ENCODE results near the gene TRIM48.
"Not testable (repeated sequence)": the region's sequence is repeated elsewhere in the genome, so short reads cannot be mapped to it uniquely, and the experiment has no call there.

TRIM48 gene, protein sequence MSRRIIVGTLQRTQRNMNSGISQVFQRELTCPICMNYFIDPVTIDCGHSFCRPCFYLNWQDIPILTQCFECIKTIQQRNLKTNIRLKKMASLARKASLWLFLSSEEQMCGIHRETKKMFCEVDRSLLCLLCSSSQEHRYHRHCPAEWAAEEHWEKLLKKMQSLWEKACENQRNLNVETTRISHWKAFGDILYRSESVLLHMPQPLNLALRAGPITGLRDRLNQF

DNA sequence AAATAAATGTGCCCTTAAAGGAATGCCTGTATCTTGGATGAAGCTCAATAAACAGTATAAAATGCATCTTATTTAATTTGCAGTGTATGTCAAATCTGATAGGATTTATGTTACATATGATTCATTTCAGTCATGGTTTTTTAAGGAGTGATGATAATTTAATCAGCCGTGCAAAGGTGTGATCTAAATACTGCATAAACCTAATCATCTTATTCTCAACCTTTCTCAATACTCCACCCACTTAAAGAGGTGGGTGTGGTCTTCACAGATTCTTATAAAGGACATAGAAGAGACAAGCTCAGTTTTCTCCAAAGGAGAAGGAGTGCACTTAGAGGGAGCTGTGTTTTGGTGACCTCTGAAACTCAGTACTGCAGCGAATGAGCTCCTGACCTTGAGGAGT lies at the start of gene TRIM48:
Gene TRIM48, plus strand, starts transcription at position 301 of the 400 bp plus-strand sequence. CDS start 113 bp downstream, outside the sequence.
- not testable (repeated sequence) for DNase-seq

DNA sequence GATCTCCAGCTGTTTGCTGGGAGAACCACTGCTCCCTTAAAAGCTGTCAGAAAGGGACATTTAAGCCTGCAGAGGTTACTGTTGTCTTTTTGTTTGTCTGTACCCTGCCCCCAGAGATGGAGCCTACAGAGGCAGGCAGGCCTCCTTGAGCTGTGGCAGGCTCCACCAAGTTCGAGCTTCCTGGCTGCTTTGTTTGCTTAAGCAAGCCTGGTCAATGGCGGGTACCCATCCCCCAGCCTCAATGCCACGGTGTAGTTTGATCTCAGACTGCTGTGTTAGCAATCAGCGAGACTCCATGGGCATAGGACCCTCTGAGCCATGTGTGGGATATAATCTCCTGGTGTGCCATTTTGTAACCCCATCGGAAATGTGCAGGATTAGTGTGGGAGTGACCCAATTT lies 23.6 kb upstream of the TRIM48 start:
- not testable (repeated sequence) for DNase-seq

DNA sequence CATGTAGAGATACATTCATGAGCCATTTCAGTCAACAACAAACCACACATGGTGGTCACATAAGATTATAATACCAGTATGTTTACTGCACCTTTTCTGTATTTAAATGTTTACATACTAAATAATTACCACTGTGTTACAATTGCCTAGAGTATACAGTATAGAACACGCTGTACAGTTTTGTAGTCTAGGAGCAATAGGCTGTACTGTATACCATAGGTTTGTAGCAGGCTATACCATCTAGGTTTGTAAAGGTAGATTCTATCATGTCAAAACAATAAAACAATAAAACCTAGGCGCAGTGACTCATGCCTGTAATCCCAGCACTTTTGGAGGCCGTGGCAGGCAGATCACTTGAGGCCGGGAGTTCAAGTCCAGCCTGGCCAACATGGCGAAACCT lies 1.1 kb downstream of the TRIM48 start:
- DNase-seq = no peak

Data from activated CD8-positive, alpha-beta memory T cell treated with anti-CD3 and anti-CD28 coated beads for 24 hours (primary cell).